Liver (tissue), 9 donors: Measurements from ENCODE around the gene CAPSL. TPM values are rescaled to one million over a fixed set of nuclear protein-coding genes. Genes with fewer than 3 reads are reported as not detected.
A peak's percentile ranks its signal among the peaks of the same experiment; 100 is the strongest.

Source experiments
- DNase-seq: peaks from one replicate; pipeline ENCODE4 v3.0.0-alpha.2; 2017; ENCODE audit warnings: low spot score
- H3K27ac ChIP-seq, 2 donors: one replicate each; pipeline ENCODE4 v1.7.0; 2013; ENCODE audit warnings: inconsistent platforms in 2 of 2, low read length in 2 of 2, control low read depth in 1 of 2, low read depth in 1 of 2, mild to moderate bottlenecking in 1 of 2
- H3K27me3 ChIP-seq, 4 donors: one replicate each; pipeline versions ENCODE4 v1.6.1 to v1.7.0; 2013; ENCODE audit warnings: low read length in 3 of 4, inconsistent platforms in 1 of 4, mild to moderate bottlenecking in 1 of 4, moderate library complexity in 1 of 4; ENCODE audit not compliant: control insufficient read depth in 4 of 4, insufficient read depth in 4 of 4
- H3K36me3 ChIP-seq, 4 donors: one replicate each; pipeline versions ENCODE4 v1.6.1 to v1.7.0; 2013; ENCODE audit warnings: low read length in 3 of 4, mild to moderate bottlenecking in 3 of 4, low read depth in 1 of 4, moderate library complexity in 1 of 4; ENCODE audit not compliant: control insufficient read depth in 4 of 4, insufficient read depth in 3 of 4
- H3K4me1 ChIP-seq, 4 donors: one replicate each; pipeline versions ENCODE4 v1.6.1 to v1.7.0; 2013; ENCODE audit warnings: low read length in 3 of 4, mild to moderate bottlenecking in 3 of 4, moderate library complexity in 1 of 4; ENCODE audit not compliant: control insufficient read depth in 4 of 4, insufficient read depth in 4 of 4
- H3K4me3 ChIP-seq, 3 donors: one replicate each; pipeline versions ENCODE4 v1.6.1 to v1.7.0; 2013; ENCODE audit warnings: low read length in 3 of 3, control low read depth in 1 of 3, low read depth in 1 of 3, mild to moderate bottlenecking in 1 of 3
- H3K9ac ChIP-seq, 2 donors: one replicate each; pipeline ENCODE4 v1.7.0; 2013; ENCODE audit warnings: low read length in 2 of 2, mild to moderate bottlenecking in 2 of 2, moderate library complexity in 2 of 2, control low read depth in 1 of 2, low read depth in 1 of 2
- H3K9me3 ChIP-seq, 4 donors: one replicate each; pipeline versions ENCODE4 v1.6.1 to v1.7.0; 2013; ENCODE audit warnings: low read length in 3 of 4; ENCODE audit not compliant: control insufficient read depth in 4 of 4
- ATF3 ChIP-seq: IDR thresholded peaks from 2 replicates; pipeline ENCODE4 v1.6.1; 2016; ENCODE audit warnings: antibody characterized with exemption
- FOXA2 ChIP-seq: IDR thresholded peaks from 2 replicates; pipeline ENCODE4 v1.6.1; 2016; ENCODE audit warnings: antibody characterized with exemption
- GABPA ChIP-seq, 2 donors: IDR thresholded peaks in 1 of 2; conservative IDR thresholded peaks in 1 of 2; 2 replicates each; pipeline ENCODE4 v1.6.1; 2016; ENCODE audit warnings: antibody characterized with exemption in 2 of 2, mild to moderate bottlenecking in 1 of 2, moderate library complexity in 1 of 2
- HNF4A ChIP-seq, 2 donors: conservative IDR thresholded peaks; 2 replicates each; pipeline ENCODE4 v1.6.1; 2016; ENCODE audit warnings: antibody characterized with exemption in 2 of 2, mild to moderate bottlenecking in 2 of 2
- HNF4G ChIP-seq: IDR thresholded peaks from 2 replicates; pipeline ENCODE4 v1.6.1; 2016; ENCODE audit warnings: antibody characterized with exemption
- JUND ChIP-seq, 2 donors: IDR thresholded peaks; 2 replicates each; pipeline ENCODE4 v1.6.1; 2016; ENCODE audit warnings: antibody characterized with exemption in 2 of 2
- NR2F2 ChIP-seq: IDR thresholded peaks from 2 replicates; pipeline ENCODE4 v1.6.1; 2016; ENCODE audit warnings: antibody characterized with exemption
- RAD21 ChIP-seq, 2 donors: IDR thresholded peaks; 2 replicates each; pipeline ENCODE4 v1.6.1; 2016; ENCODE audit warnings: antibody characterized with exemption in 2 of 2, mild to moderate bottlenecking in 2 of 2
- REST ChIP-seq: IDR thresholded peaks from 2 replicates; pipeline ENCODE4 v1.6.1; 2016; ENCODE audit warnings: antibody characterized with exemption, mild to moderate bottlenecking
- RXRA ChIP-seq, 2 donors: IDR thresholded peaks; 2 replicates each; pipeline ENCODE4 v1.6.1; 2017 to 2018; ENCODE audit warnings: antibody characterized with exemption in 2 of 2, mild to moderate bottlenecking in 1 of 2
- TAF1 ChIP-seq: conservative IDR thresholded peaks from 2 replicates; pipeline ENCODE4 v1.6.1; 2016; ENCODE audit warnings: antibody characterized with exemption, mild to moderate bottlenecking
- YY1 ChIP-seq: IDR thresholded peaks from 2 replicates; pipeline ENCODE4 v1.6.1; 2016; ENCODE audit warnings: antibody characterized with exemption, mild to moderate bottlenecking
- ZBTB33 ChIP-seq: IDR thresholded peaks from 2 replicates; pipeline ENCODE4 v1.6.1; 2016; ENCODE audit warnings: antibody characterized with exemption
- WGBS: extraction: QIAGEN DNeasy Blood & Tissue Kit; methylation state at CpG from one replicate; pipeline ENCODE4 v1.1.7; 2013; 5-methylcytosine and 5-hydroxymethylcytosine counted together
- polyA plus RNA-seq, 2 donors: library from polyadenylated mRNA; stranded (reverse) in 1 of 2; unstranded in 1 of 2; fragments of 200-250 nt in 1 of 2; fragments of >200 nt in 1 of 2; fragmentation: Nextera tagmentation in 1 of 2; extraction: Ambion mirVana in 1 of 2; gene quantifications; one replicate each; pipeline versions ENCODE4 v1.2.1 to v1.2.3, GENCODE V29; 2013 to 2015
- total RNA-seq, 2 donors: library from RNA; depleted of rRNA; stranded (reverse); fragments of >200 nt; gene quantifications; one replicate each; pipeline ENCODE4 v1.2.3, GENCODE V29; 2014
- TF ChIP-seq, protein P1 (sequence below): fragments of 150-350 bp; IDR thresholded peaks from 2 replicates; pipeline ENCODE4 v1.5.1; 2017; ENCODE audit warnings: improper control_type of control experiment, low read depth, low read length; ENCODE audit not compliant: missing input control
- donor health status: healthy.
- donor health status: healthy.
- donor health status: healthy.
- donor health status: healthy.
- donor health status: healthy.

CAPSL gene
- total and polyA plus RNA-seq, 4 donors: 0.37 TPM; not detected in 3

GRCh38 chr5:35922468-35922867 is 16.0 kb downstream of the CAPSL start (continued):
- no peak for TF ChIP-seq YY1

DNA sequence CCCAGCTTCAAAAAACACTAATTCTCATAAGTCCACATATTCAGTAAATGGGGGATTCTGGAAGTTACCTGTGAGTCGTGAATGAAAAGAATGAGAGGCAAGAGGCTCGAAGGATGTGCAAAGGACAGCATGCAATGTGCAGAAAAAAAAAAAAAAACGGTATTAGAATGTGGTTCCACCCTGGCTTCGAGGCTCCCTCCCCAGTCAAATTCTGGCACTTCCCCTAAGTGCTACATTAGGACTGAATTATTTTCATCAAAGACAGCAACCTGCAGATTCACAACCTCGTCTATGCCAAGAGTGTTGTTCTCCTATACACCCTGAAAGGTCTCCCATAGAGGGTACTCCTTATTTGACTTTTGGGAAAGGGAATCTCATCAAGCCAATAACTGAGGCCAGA is 16.5 kb downstream of the CAPSL start:
- no peaks in the 10 kb centered on the region for H3K36me3 ChIP-seq
- no peak overlapping the region for H3K9ac ChIP-seq
- WGBS: 56% methylated on average over 5 of the region's 5 CpGs
- no peak for TF ChIP-seq NR2F2
- TF ChIP-seq RXRA (IDR thresholded peaks at IDR 0.05): no peak
- TF ChIP-seq FOXA2: no peak
- no peak for TF ChIP-seq HNF4A (conservative IDR thresholded peaks at IDR 0.05)
- no peak for TF ChIP-seq JUND (IDR thresholded peaks at IDR 0.05)
- no peak for TF ChIP-seq HNF4G
- no peak for TF ChIP-seq RAD21 (IDR thresholded peaks at IDR 0.05)
- TF ChIP-seq, protein P1, sequence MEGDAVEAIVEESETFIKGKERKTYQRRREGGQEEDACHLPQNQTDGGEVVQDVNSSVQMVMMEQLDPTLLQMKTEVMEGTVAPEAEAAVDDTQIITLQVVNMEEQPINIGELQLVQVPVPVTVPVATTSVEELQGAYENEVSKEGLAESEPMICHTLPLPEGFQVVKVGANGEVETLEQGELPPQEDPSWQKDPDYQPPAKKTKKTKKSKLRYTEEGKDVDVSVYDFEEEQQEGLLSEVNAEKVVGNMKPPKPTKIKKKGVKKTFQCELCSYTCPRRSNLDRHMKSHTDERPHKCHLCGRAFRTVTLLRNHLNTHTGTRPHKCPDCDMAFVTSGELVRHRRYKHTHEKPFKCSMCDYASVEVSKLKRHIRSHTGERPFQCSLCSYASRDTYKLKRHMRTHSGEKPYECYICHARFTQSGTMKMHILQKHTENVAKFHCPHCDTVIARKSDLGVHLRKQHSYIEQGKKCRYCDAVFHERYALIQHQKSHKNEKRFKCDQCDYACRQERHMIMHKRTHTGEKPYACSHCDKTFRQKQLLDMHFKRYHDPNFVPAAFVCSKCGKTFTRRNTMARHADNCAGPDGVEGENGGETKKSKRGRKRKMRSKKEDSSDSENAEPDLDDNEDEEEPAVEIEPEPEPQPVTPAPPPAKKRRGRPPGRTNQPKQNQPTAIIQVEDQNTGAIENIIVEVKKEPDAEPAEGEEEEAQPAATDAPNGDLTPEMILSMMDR: no peak
- peaks cover 0 to 11% (median 6%) of the 10 kb centered on the region in 4 donors for H3K4me1 ChIP-seq
- H3K9me3 ChIP-seq: no peaks in the 10 kb centered on the region
- DNase-seq: no peak
- peaks cover 0 to 7% (median 2%) of the 10 kb centered on the region in 4 donors for H3K27me3 ChIP-seq
- H3K4me3 ChIP-seq: no peak overlapping the region
- H3K27ac ChIP-seq: no peak overlapping the region

- H3K4me1 ChIP-seq: peaks cover 0 to 6% (median 3%) of the 10 kb centered on the region in 4 donors
- DNase-seq: no peak
- H3K27me3 ChIP-seq: peaks cover 0 to 7% (median 2%) of the 10 kb centered on the region in 4 donors
- no peak overlapping the region for H3K4me3 ChIP-seq
- no peaks in the 10 kb centered on the region for H3K36me3 ChIP-seq
- no peak overlapping the region for H3K27ac ChIP-seq
- no peaks in the 10 kb centered on the region for H3K9me3 ChIP-seq
- TF ChIP-seq ATF3 (no peak), RAD21 (IDR thresholded peaks at IDR 0.05) (peak in 1 of 2 donors; percentile 11)
- WGBS: 71% methylated on average over 11 of the region's 11 CpGs
- H3K9ac ChIP-seq: no peak overlapping the region
Measured at GRCh38 chr5:35920890-35921289, 17.5 kb downstream of the CAPSL start.

DNA sequence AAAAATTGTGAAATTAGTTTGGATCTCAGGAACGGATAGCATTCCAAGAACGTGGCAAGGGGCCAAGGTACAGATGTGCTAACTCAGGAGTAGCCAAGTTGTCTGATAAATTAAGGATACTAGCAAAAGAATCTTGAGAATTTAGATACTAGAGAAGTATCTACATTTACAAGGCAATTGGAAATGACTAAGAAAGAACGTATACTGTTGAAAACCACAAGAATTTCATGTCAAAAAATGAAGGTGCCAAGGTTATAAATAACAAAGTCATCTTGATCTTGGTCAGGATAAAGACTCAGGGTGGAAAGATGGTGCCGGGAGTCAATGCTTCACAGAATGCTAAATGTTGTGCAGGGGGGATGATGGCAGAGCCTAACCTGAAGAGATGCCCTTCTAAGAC is 19.2 kb downstream of the CAPSL start:
- no peaks in the 10 kb centered on the region for H3K36me3 ChIP-seq
- no peak overlapping the region for H3K27ac ChIP-seq
- H3K4me3 ChIP-seq: no peak overlapping the region
- no peak for DNase-seq
- H3K4me1 ChIP-seq: no peaks in the 10 kb centered on the region
- H3K9ac ChIP-seq: no peak overlapping the region
- H3K9me3 ChIP-seq: no peaks in the 10 kb centered on the region
- peaks cover 0 to 7% (median 2%) of the 10 kb centered on the region in 4 donors for H3K27me3 ChIP-seq
- WGBS: 77% methylated on average over 4 of the region's 4 CpGs
- TF ChIP-seq REST (no peak), HNF4A (conservative IDR thresholded peaks at IDR 0.05) (no peak), RAD21 (IDR thresholded peaks at IDR 0.05) (no peak), GABPA (IDR thresholded peaks at IDR 0.05 in 1 of 2, conservative IDR thresholded peaks at IDR 0.05 in 1 of 2) (no peak), HNF4G (no peak), ATF3 (no peak), RXRA (IDR thresholded peaks at IDR 0.05) (no peak), YY1 (no peak), NR2F2 (no peak), FOXA2 (no peak), ZBTB33 (no peak), TAF1 (no peak)
- TF ChIP-seq, protein P1: no peak
